ENCODE measurements around the gene TERT.

DNA sequence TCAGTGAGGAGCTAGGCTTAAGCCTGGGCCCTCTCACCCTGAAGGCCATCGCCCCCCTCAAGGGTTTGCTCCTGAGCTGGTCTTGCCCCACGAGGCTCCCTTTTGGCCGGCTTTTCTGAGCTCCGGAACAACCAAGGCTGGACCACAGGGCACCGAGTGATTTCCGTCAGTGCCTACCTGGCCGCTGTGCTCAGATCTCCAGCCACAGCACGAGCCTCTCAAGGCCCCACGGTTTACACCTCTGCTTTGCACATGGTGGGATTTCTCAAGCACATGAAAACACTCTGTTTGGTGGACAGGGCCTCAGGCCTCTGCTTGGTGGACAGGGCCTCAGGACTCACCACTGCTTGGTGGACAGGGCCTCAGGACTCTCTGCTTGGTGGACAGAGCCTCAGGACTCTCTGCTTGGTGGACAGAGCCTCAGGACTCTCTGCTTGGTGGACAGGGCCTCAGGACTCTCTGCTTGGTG, 34.3 kb upstream of the TERT start:
- TF ChIP-seq, protein P1, sequence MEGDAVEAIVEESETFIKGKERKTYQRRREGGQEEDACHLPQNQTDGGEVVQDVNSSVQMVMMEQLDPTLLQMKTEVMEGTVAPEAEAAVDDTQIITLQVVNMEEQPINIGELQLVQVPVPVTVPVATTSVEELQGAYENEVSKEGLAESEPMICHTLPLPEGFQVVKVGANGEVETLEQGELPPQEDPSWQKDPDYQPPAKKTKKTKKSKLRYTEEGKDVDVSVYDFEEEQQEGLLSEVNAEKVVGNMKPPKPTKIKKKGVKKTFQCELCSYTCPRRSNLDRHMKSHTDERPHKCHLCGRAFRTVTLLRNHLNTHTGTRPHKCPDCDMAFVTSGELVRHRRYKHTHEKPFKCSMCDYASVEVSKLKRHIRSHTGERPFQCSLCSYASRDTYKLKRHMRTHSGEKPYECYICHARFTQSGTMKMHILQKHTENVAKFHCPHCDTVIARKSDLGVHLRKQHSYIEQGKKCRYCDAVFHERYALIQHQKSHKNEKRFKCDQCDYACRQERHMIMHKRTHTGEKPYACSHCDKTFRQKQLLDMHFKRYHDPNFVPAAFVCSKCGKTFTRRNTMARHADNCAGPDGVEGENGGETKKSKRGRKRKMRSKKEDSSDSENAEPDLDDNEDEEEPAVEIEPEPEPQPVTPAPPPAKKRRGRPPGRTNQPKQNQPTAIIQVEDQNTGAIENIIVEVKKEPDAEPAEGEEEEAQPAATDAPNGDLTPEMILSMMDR (conservative IDR thresholded peaks at IDR 0.05; ENCODE audit: low read depth, low read length) = no peak
- TF ChIP-seq EZH2 (IDR thresholded peaks at IDR 0.05; ENCODE audit: low read length, unreplicated experiment) (no peak), EZH2phosphoT487 (IDR thresholded peaks at IDR 0.05; ENCODE audit: borderline replicate concordance, low read length) (no peak)

Data from PC-3 (cell line).